Activated naive CD4-positive, alpha-beta T cell (primary cell): ENCODE data around the gene TOR1AIP2.

Source experiments
- DNase-seq, 4 experiments: peaks; one replicate each; lab custom pipeline; 2025; lab: John Stamatoyannopoulos, UW

Gene TOR1AIP2

GRCh38 chr1:179825798-179826460 lies 51.7 kb downstream of the TOR1AIP2 start:
- no peak for DNase-seq

- DNase-seq = no peak
Observed at GRCh38 chr1:179825206-179825605, 52.4 kb downstream of the TOR1AIP2 start.

GRCh38 chr1:179824265-179824664 lies 53.3 kb downstream of the TOR1AIP2 start:
- no peak for DNase-seq

DNA sequence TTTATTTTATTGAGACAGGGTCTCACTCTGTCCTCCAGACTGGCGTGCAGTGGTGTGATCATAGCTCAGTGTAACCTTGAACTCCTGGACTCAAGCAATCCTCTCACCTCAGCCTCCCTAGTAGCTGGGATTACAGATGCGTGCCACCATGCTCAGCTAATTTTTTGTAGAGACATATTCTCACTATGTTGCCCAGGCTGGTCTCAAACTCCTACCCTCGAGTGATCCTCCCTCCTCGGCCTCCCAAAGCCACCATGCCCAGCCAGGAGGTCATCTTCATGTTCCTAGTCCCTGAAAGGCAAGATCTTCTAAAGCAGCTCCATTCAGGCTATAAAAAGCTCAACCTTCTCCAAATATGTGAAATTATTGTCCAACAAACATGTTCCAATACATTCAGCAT lies 53.9 kb downstream of the TOR1AIP2 start:
- no peak for DNase-seq

DNA sequence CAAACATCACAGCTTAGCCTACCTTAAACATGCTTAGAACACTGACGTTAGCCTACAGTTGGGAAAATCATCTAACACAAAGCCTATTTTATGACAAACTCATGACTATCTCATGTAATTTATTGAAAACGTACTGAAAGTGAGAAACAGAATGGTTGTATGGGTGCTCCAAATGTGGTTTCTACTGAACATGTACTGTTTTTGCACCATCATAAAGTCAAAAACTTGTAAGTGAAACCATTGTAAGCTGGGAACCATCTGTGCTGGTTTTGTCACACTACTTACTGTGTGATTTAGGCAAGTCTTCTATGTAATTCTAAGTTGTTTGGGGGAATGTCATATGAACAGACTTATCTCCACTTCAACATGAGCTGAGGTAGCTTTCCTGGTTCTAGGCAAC lies 55.5 kb downstream of the TOR1AIP2 start:
- DNase-seq = no peak

DNA sequence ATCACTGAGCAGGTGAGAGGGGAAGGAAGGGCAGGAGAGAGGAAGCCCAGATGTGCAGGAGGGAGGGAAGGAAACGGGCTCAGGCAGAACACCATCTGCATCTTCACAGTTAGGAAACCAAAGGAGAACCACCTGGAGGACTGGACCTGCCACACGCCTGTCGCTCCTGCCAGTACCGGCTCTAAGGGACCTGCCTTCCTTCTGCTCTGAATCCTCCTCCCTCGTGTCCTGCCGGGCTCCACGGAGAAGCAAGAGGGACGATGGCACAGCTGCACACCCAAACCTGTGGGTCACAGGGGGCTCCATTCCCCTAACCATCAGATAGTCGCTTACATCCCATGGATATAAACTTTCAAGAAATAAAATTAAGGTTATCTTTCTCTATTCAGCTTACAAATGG lies 56.1 kb downstream of the TOR1AIP2 start:
- DNase-seq = no peak

DNA sequence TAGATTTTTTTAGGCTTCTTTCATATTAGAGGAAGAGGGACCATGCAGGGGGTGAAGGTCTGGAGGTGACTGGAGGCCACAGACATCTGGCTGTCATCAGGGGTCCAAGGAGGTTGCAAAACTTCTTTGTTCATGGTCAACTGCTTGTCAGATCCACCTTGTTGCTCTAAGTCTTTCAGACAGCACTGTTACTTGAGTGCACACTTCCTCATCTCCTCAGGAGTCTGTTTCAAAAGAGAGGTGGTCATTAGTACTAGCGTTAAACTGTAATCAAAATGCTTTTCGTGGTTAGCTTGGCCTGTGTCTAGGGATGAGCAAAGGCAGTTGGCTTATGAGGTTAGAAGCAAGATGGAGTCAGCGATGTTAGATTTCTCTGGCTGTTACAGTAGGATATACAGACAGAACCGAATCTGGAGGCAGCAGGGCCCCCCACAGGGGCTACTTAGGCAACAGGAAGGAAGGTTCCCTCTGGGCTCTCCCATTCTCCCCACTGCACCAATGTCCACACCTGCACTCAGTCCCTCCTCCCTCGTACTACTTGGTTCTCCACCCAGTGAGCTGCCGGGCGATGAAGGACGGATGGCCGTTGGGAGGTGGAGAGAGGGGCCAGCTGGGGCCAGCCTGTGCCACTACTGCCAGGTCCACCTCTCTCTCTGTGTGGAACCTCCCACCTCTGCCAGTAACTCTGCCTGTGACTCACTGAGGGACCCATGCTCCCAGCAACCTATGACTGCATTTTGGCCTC lies 57.2 kb downstream of the TOR1AIP2 start:
- DNase-seq = no peak

- no peak for DNase-seq
Observed at GRCh38 chr1:179818743-179819173, 58.8 kb downstream of the TOR1AIP2 start.

DNA sequence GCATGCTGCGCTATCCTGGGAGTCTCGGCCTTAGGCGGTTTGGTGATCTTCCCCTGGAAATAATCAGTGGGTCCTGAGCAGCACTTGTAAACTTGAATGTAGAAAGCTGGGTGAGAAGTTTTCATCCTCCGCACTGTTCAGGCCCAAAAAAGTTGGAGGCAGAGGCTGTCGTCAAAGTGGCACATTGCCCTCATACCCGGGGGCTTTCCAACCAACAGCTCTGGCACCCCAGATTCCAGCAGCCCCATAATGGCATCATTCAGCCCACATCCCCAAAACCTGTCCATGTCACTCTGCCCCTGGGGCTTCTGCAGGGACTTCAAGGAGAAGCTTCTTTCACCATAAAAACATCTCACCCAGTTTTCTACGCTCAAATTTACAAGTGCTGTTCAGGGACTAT lies 59.3 kb downstream of the TOR1AIP2 start:
- no peak for DNase-seq

DNA sequence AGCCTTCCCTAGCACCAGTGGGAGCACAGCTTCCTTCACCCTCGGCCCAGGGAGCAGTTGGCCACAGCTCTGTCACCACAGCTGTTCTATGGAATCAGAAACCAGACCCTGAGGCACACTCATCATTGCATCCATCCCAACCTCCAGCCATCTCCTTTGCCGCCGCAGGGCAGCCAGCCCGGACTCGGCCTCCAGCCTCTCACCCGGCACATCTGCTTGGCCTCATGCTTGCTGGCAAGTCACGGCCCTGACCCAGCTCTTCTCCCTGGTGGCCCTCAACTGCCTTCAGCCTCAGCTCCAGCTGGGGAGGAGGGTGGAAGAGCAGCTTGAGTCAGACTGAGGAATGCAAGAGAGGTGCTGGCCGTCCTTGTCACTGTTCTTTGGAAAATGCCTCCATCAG lies 59.8 kb downstream of the TOR1AIP2 start:
- no peak for DNase-seq

- no peak for DNase-seq
Observed at GRCh38 chr1:179817056-179817455, 60.5 kb downstream of the TOR1AIP2 start.

- DNase-seq = no peak
Observed at GRCh38 chr1:179816196-179816960, 61.2 kb downstream of the TOR1AIP2 start.

DNA sequence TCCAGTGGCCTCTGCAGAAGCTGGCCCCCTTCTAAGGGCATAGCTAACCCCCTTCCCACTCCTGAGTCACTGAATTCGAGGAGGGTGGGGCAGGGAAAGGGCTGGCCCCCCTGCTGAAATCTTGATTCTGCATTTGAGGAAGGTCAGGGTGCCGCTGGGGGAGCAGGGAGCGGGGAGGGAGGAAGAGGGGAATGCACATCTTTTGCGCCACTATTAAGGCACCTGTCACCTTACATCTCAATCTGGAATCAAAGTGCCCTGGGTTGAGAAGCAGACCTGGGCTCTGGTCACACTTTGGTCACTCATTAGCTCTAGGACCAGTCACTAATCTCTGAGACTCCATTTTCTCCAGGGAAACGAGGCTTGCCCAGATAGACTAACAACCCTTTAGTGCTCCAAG lies 62.0 kb downstream of the TOR1AIP2 start:
- DNase-seq = no peak

GRCh38 chr1:179814546-179814838 lies 63.1 kb downstream of the TOR1AIP2 start:
- no peak for DNase-seq

DNA sequence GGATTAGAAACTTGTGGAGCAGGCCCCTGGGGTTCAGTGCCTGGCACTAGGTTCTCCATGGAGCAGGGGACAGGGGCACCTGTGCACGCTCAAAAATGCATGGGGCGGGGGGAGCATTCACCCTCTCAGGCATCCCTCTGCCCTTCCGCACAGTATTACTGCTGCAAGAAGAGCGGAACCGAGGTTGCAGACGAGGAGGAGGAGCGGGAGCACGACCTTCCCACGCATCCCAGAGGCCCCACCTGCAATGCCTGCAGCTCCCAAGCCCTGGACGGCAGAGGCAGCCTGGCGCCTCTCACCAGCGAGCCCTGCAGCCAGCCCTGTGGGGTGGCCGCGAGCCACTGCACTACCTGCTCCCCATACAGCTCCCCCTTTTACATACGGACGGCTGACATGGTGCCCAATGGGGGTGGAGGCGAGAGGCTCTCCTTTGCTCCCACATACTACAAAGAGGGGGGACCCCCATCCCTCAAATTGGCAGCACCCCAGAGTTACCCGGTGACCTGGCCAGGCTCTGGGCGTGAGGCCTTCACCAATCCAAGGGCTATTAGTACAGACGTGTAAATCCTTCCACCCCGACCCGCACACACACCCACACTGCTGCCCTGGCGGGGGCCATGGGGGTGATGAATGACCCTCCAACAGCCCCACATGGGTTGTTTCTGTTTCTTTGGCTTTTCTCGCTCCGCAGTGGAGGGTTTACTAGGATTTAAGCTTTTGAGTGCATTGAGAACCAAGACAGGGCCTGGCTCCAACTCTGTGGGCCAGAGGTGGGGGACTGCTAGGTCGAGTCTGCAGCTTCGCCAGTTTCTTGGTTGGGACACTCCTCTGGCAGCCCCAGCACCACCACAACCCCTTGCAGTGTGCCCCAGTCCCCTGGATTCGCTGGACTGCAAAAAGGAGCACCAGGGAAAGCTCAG lies 63.7 kb downstream of the TOR1AIP2 start:
- no peak for DNase-seq

GRCh38 chr1:179812501-179813292 lies 64.9 kb downstream of the TOR1AIP2 start:
- DNase-seq = no peak

DNA sequence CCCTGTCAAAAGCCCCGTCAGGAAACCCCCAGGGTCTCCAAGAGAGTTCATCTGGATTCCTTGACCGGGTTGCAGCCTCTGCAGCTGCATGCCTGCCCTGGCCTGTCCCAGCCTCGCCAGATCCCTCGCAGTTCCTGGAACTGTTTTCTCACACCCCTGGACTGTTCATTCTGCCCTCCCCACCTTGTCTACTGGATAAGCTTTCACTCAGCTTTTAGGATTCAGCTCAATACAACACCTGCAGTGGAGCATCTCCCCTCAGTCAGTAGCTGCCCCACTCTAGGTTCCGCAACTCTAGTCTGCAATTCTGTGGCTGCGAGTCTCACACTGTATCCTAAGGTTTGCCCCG lies 67.3 kb downstream of the TOR1AIP2 start:
- no peak for DNase-seq

DNA sequence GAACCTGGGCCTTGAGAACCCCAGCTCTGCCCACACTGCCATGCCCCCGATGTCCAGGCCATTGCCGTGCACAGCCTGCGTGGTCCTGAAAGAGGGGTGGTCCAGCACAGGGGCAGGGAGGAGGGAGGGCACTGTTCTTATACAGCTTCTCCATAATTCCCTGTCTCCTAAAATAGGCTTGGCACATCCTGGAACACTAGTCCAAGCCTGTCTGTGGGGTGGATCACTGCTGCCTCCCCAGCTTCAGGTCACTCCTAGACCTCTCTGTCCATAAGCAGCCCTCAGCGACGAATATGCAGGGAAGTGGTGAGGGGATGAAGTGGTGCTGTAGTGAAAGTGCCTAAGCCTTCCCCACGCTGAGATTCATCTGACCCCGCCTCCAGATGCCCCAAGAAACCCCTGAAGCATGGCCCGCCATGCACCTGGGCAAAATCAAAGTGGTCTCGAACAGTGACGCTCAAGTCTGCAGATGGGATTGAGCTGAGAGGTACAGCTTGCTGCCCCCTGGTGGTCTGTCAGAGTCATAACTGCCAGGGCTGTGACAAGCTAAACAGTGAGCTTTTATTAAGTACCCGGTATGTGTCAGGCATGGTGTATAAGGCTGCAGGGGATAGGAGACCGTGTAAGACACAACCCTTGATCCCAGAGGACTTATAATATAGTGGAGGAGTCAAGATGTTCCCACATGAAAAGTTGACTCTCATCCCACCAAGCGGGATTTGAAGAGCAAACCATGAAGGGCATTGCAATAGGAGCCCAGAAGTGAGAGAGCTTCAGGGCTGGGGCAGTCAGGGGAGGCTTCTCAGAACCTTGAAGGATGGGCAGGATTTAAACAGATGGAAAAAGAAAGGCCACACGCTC lies 67.9 kb downstream of the TOR1AIP2 start:
- DNase-seq = peak in 3 of 4 experiments; percentile 11 to 51 (median 46)

GRCh38 chr1:179808503-179808902 lies 69.1 kb downstream of the TOR1AIP2 start:
- no peak for DNase-seq
